ENCODE data around the gene MYO5B.

GRCh38 chr18:50058731-50059130 lies 136.2 kb downstream of the MYO5B start:
- no peak for TF ChIP-seq CTCF (IDR thresholded peaks at IDR 0.05 in 4 of 5, conservative IDR thresholded peaks at IDR 0.05 in 1 of 5)
- no peak for TF ChIP-seq POLR2A (IDR thresholded peaks at IDR 0.05)
